Lung microvascular endothelial cell (primary cell): ENCODE results near the gene GLI3. TPM values are rescaled to one million over a fixed set of nuclear protein-coding genes. Genes with fewer than 3 reads are reported as not detected.

Experiments
- DNase-seq, 2 donors: peaks; one replicate each; pipeline versions ENCODE4 v3.0.0 to v3.0.0-alpha.2; 2010; ENCODE audit warnings: low read depth in 2 of 2
- total RNA-seq: library from RNA; depleted of rRNA; stranded (reverse); fragments of >200 nt; gene quantifications from 2 replicates; pipeline ENCODE4 v1.2.1, GENCODE V29; 2014

Gene GLI3
- total RNA-seq, 1 donor from 2014 or later = under 0.01 TPM

GRCh38 chr7:41930538-41931262 is 306.3 kb downstream of the GLI3 start:
- peak in 1 of 2 donors; percentile 79 for DNase-seq

DNA sequence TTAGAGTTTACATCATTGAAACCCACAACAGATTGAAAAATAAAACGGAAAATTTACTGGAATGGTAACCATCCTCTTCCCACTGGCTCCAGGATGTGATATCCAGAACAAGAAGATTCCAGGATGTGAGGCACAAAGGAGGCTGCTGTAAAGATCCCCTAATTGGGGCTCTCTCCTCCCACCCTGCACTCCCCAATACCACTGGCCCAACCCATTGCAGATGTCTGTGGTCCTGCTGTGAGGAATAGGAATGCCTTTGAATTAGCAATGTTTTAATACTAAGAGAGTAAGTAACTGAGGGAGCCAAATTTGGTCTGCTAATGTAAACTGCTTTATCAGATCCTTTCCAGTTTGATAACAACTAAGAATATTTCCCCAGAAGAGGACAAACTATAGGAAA is 308.2 kb downstream of the GLI3 start:
- no peak for DNase-seq

DNA sequence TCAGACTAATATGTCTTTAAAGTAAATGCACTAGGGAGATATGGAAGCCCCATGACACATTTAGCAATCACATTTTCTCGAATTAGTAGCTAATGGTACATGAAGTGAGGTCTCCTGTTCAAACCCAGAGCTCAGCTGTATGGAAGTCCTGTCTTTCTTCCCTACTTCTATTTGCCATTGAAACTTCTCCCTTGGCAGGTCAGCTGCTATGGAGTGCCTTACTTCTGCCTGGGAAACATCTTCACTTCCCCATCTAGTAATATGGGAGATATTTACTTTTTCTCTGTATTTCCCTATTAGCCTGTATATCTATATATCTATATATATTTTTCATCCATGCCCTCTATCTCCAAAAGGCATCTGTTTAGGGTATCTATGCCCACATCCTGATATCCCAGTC is 308.8 kb downstream of the GLI3 start:
- DNase-seq = no peak

GRCh38 chr7:41927380-41927779 is 309.6 kb downstream of the GLI3 start:
- no peak for DNase-seq

GRCh38 chr7:41925946-41926345 is 311.1 kb downstream of the GLI3 start:
- peak in 1 of 2 donors; percentile 51 for DNase-seq

GRCh38 chr7:41924796-41925195 is 312.2 kb downstream of the GLI3 start:
- DNase-seq = no peak

DNA sequence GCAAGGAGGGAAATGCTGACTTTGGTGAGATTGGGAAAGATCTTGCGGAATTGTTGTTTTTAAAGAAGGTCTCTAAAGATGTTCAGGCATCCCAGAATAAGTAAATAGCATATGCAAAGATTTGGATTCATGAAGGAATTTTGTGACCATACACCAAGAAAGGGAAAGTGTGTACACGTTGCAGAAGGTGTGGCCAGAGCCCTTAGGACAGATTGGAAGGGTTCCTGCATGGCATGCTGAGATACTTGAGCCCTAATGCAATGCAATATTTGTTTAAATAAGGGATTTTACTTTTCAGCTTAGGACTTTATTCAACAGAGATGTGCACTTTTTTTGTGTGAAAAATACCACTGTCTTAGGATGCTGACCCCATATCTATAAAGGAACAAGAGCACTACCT is 314.6 kb downstream of the GLI3 start:
- no peak for DNase-seq

DNA sequence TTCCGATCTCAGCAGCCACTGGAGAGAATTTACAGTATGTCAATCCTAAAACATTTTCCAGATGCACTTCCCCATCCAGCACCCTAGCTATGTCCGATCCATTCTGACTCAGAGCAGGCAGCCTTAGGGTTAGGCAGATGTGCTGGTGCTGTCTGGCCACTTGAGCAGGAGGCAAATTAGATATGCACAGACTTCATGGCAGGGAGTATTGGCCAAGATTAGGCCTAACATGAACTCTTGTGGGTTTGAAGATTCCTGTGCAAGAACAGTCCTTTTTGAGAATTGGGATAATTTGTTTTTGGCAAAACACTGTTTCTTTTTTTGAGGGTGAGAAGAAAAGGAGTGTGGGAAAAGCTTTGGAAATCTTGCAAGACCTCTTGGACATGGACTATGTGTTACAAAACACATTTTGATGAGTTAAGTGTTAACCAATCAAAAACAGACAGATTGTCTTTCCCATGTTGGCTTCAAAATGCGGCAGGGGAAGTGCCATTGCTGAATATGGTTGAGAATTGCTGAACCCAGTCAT is 315.5 kb downstream of the GLI3 start:
- DNase-seq = no peak

GRCh38 chr7:41918597-41918996 is 318.4 kb downstream of the GLI3 start:
- peak in 1 of 2 donors; percentile 70 for DNase-seq

GRCh38 chr7:41916450-41916927 is 320.5 kb downstream of the GLI3 start:
- DNase-seq = peak in 1 of 2 donors; percentile 96

DNA sequence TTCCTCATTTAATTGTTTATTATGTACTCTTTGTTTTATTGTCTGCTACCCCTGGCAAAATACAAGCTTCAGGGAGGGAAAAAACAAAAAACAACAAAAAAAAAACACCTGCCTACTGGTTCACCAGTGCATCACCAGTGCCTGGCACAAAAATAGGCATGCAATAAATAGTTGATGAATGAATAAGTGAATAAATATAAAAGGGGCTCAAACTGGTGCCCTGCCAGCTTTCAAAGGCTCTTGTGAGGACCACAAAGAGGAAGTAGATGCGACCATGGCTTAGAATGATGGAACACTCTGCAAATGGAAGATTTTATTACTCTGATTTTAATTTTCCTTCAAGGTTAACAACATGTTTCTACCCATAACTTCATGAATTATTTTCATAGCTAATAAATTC is 321.1 kb downstream of the GLI3 start:
- DNase-seq = no peak

DNA sequence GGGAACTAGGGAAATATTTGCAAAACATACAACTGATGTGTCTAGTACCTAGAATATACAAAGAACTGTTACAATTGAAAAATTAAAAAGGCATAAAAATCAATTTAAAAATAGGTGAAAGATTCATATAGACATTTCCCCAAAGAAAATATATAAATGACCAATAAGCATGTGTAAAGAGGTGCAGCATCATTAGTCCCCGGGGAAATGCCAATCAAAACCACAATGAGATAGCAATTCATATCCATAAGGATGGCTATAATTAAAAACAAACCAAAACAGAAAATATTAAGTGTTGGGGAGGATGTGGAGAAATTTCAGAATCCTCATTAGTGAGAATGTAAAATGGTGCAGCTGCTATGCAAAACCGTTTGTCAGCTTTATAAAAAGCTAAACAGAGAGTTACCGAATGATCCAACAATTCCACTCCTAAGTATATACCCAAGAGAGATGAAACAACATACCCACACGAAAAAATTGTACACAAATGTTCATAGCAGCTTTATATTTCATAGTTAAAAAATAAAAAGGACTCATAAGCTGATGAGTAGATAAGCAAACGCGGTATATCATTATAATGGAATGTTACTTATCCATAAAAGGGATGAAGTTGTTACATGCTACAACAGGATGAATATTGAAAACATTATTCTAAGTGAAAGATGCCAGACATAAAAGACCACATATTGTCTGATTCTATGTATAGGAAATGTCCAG is 324.0 kb downstream of the GLI3 start:
- DNase-seq = no peak

GRCh38 chr7:41912426-41912825 is 324.6 kb downstream of the GLI3 start:
- no peak for DNase-seq

DNA sequence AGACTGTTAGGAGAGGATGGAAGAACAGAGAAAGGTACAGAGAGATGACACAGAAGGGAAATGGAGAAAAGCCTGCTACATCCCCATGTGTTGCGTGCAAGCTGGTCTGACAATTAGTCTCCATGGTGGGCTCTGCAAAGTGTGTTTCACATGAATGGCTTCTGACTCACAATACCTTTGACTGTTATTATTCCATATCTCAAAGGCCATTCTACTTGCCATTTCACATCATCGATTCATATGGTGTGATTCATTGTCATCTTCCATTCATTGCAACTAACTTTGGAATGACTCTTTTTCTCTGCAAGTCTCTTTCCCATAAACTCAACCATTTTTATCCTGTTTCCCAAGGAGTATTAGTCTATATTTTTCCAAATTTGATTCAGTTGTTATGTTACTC is 325.2 kb downstream of the GLI3 start:
- DNase-seq = peak in 1 of 2 donors; percentile 71
